GM23338 (cell line): ENCODE data around the gene PSD4. TPM values are rescaled to one million over a fixed set of nuclear protein-coding genes. Genes with fewer than 3 reads are reported as not detected.

Experiments
- ATAC-seq: fragments of 200-7000 bp; cut with Tn5 transposase; 3 replicates; pipeline ENCODE4 v1.9.1; 2020
- DNase-seq: peaks from one replicate; pipeline ENCODE4 v3.0.0-alpha.2; 2015; ENCODE audit warnings: low spot score
- H2AFZ ChIP-seq: fragments of 200-600 bp; sonication (generic); 2 replicates; pipeline ENCODE4 v1.8.0; 2016; ENCODE audit warnings: antibody characterized with exemption, mild to moderate bottlenecking, moderate library complexity
- H3F3A ChIP-seq: fragments of 200-600 bp; sonication (generic); replicated peaks from 2 replicates; pipeline ENCODE4 v1.8.0; 2017; ENCODE audit warnings: antibody characterized with exemption, mixed run types, low read depth
- H3K27ac ChIP-seq: fragments of 200-600 bp; sonication (generic); 2 replicates; pipeline ENCODE4 v1.6.1; 2016; ENCODE audit warnings: low read depth
- H3K27me3 ChIP-seq: fragments of 200-600 bp; sonication (generic); 2 replicates; pipeline ENCODE4 v1.8.0; 2016; ENCODE audit warnings: mild to moderate bottlenecking, mixed run types, moderate library complexity; ENCODE audit not compliant: insufficient read depth
- H3K36me3 ChIP-seq: fragments of 200-600 bp; sonication (generic); 2 replicates; pipeline ENCODE4 v1.8.0; 2016; ENCODE audit warnings: mild to moderate bottlenecking; ENCODE audit not compliant: insufficient read depth
- H3K4me1 ChIP-seq: fragments of 200-600 bp; sonication (generic); 2 replicates; pipeline ENCODE4 v1.8.0; 2016; ENCODE audit warnings: mild to moderate bottlenecking, moderate library complexity; ENCODE audit not compliant: insufficient read depth
- H3K4me2 ChIP-seq: fragments of 200-600 bp; sonication (generic); 2 replicates; pipeline ENCODE4 v1.7.1; 2017; ENCODE audit warnings: mixed run types
- H3K4me3 ChIP-seq: fragments of 200-600 bp; sonication (generic); 2 replicates; pipeline ENCODE4 v1.6.1; 2016; ENCODE audit warnings: mixed run types
- H3K79me2 ChIP-seq: fragments of 200-600 bp; sonication (generic); replicated peaks from 2 replicates; pipeline ENCODE4 v1.8.0; 2017; ENCODE audit warnings: mild to moderate bottlenecking; ENCODE audit not compliant: insufficient read depth
- H3K9me2 ChIP-seq: fragments of 200-600 bp; sonication (generic); 2 replicates; pipeline ENCODE4 v1.8.0; 2017; ENCODE audit not compliant: insufficient read depth
- H4K20me1 ChIP-seq: fragments of 200-600 bp; sonication (generic); replicated peaks from 2 replicates; pipeline ENCODE4 v1.8.0; 2017; ENCODE audit warnings: mild to moderate bottlenecking; ENCODE audit not compliant: insufficient read depth
- H3K27ac Mint-ChIP-seq: 2 replicates; pipeline ENCODE4 v1.8.0; 2020; ENCODE audit warnings: inconsistent platforms, mild to moderate bottlenecking, moderate library complexity, mixed read lengths
- H3K27me3 Mint-ChIP-seq: 3 replicates; pipeline ENCODE4 v1.8.0; 2022; ENCODE audit warnings: low read depth, mild to moderate bottlenecking, moderate library complexity, mixed read lengths, inconsistent platforms; ENCODE audit not compliant: insufficient read depth, poor library complexity
- H3K36me3 Mint-ChIP-seq: 3 replicates; pipeline ENCODE4 v1.8.0; 2021; ENCODE audit warnings: low read depth, mild to moderate bottlenecking, inconsistent platforms, moderate library complexity, mixed read lengths
- H3K4me1 Mint-ChIP-seq: 3 replicates; pipeline ENCODE4 v1.8.0; 2020; ENCODE audit warnings: mild to moderate bottlenecking, inconsistent platforms, mixed read lengths
- H3K4me3 Mint-ChIP-seq: 3 replicates; pipeline ENCODE4 v1.8.0; 2021; ENCODE audit warnings: moderate library complexity, mild to moderate bottlenecking, inconsistent platforms, mixed read lengths
- H3K9me3 Mint-ChIP-seq: 3 replicates; pipeline ENCODE4 v1.8.0; 2020; ENCODE audit warnings: moderate library complexity, mild to moderate bottlenecking, inconsistent platforms, mixed read lengths
- CREB1 ChIP-seq: fragments of 250-450 bp; sonication (Bioruptor Pico); IDR thresholded peaks from 2 replicates; pipeline ENCODE4 v1.5.0; 2020; ENCODE audit warnings: low read depth, mild to moderate bottlenecking, moderate library complexity
- CTCF ChIP-seq, 2 experiments: fragments of 200-600 bp in 1 of 2; sonication (generic) in 1 of 2; conservative IDR thresholded peaks; 2 replicates each; pipeline versions ENCODE4 v1.5.1 to v1.6.1; 2016 to 2017; ENCODE audit warnings: antibody characterized with exemption in 2 of 2, low read depth in 2 of 2, mild to moderate bottlenecking in 2 of 2, moderate library complexity in 1 of 2
- ETS1 ChIP-seq: IDR thresholded peaks from 2 replicates; pipeline ENCODE4 v1.6.1; 2016; ENCODE audit warnings: antibody characterized with exemption
- EZH2 ChIP-seq: fragments of 200-600 bp; sonication (generic); IDR thresholded peaks from one replicate; pipeline ENCODE4 v1.8.0; 2017; ENCODE audit warnings: antibody characterized with exemption, mild to moderate bottlenecking, low read depth; ENCODE audit not compliant: unreplicated experiment
- EZH2phosphoT487 ChIP-seq: fragments of 200-600 bp; sonication (generic); IDR thresholded peaks from one replicate; pipeline ENCODE4 v1.8.1; 2018; ENCODE audit warnings: antibody characterized with exemption; ENCODE audit not compliant: unreplicated experiment
- JUNB ChIP-seq: IDR thresholded peaks from one replicate; pipeline ENCODE4 v1.6.1; 2016; ENCODE audit warnings: antibody characterized with exemption; ENCODE audit not compliant: unreplicated experiment
- NANOG ChIP-seq: IDR thresholded peaks from 2 replicates; pipeline ENCODE4 v1.6.1; 2016; ENCODE audit warnings: antibody characterized with exemption, borderline replicate concordance
- POLR2AphosphoS5 ChIP-seq: IDR thresholded peaks from 2 replicates; pipeline ENCODE4 v1.6.1; 2016; ENCODE audit warnings: antibody characterized with exemption, low read depth
- REST ChIP-seq: IDR thresholded peaks from one replicate; pipeline ENCODE4 v1.6.1; 2018; ENCODE audit warnings: antibody characterized with exemption; ENCODE audit not compliant: unreplicated experiment
- STAT1 ChIP-seq: IDR thresholded peaks from one replicate; pipeline ENCODE4 v1.6.1; 2016; ENCODE audit warnings: antibody characterized with exemption; ENCODE audit not compliant: unreplicated experiment
- ZNF114 ChIP-seq: fragments of 250-450 bp; sonication (Bioruptor Pico); IDR thresholded peaks from 2 replicates; pipeline ENCODE4 v1.5.0; 2020; ENCODE audit warnings: mild to moderate bottlenecking, moderate library complexity
- ZNF331 ChIP-seq: fragments of 250-450 bp; sonication (Bioruptor Pico); IDR thresholded peaks from 2 replicates; pipeline ENCODE4 v1.5.0; 2020; ENCODE audit warnings: low read depth, mild to moderate bottlenecking, moderate library complexity
- polyA plus RNA-seq: library from polyadenylated mRNA; unstranded; fragments of >200 nt; fragmentation: Nextera tagmentation; extraction: Ambion mirVana; gene quantifications from 2 replicates; pipeline ENCODE4 v1.2.1, GENCODE V29; 2016
- total RNA-seq: library from RNA; depleted of rRNA; stranded (reverse); fragments of >200 nt; shearing (Covaris generic); gene quantifications from 2 replicates; pipeline ENCODE4 v1.2.3, GENCODE V29; 2014

Gene PSD4
- total and polyA plus RNA-seq, 2 experiments from 2014 or later: 0.06 to 0.66 TPM

- H2AFZ ChIP-seq: no peak overlapping the region
These were observed 2.3 kb upstream of the PSD4 start for GRCh38 chr2:113171334-113172075.

GRCh38 chr2:113172721-113173541 is 840 bp upstream of the PSD4 start:
- no peak overlapping the region for H3K27ac Mint-ChIP-seq
- Histone ChIP-seq H3K79me2 (no peaks in the 10 kb centered on the region), H3K27ac (no peak overlapping the region), H3K4me1 (no peaks in the 10 kb centered on the region; the same call in 1 of the 2 replicates), H3K27me3 (no peaks in the 10 kb centered on the region), H3K4me2 (no peak overlapping the region), H4K20me1 (no peaks in the 10 kb centered on the region), H3K4me3 (no peak overlapping the region), H2AFZ (no peak overlapping the region), H3K36me3 (no peaks in the 10 kb centered on the region), H3F3A (no peaks in the 10 kb centered on the region), H3K9me2 (no peaks in the 10 kb centered on the region)
- H3K4me3 Mint-ChIP-seq: no peak overlapping the region
- peaks cover 7% of the 10 kb centered on the region for H3K27me3 Mint-ChIP-seq
- no peak for ATAC-seq
- H3K9me3 Mint-ChIP-seq: no peaks in the 10 kb centered on the region; the same call in 2 of the 3 replicates
- H3K4me1 Mint-ChIP-seq: peaks cover 24% of the 10 kb centered on the region
- H3K36me3 Mint-ChIP-seq: no peaks in the 10 kb centered on the region
- DNase-seq: no peak
- TF ChIP-seq CTCF (conservative IDR thresholded peaks at IDR 0.05; ENCODE audit: low read depth in 2 of 2): no peak
- TF ChIP-seq JUNB: no peak
- no peak for TF ChIP-seq EZH2
- TF ChIP-seq ETS1: no peak
- TF ChIP-seq CREB1 (CRISPR knock-in tag): no peak
- no peak for TF ChIP-seq EZH2phosphoT487
- no peak for TF ChIP-seq POLR2AphosphoS5
- no peak for TF ChIP-seq STAT1
- no peak for TF ChIP-seq NANOG
- no peak for TF ChIP-seq ZNF114 (CRISPR knock-in tag)
- TF ChIP-seq ZNF331: no peak
- no peak for TF ChIP-seq REST

More at GRCh38 chr2:113171334-113172075, 2.3 kb upstream of the PSD4 start:
- Mint-ChIP-seq H3K36me3 (no peaks in the 10 kb centered on the region), H3K4me1 (peaks cover 20% of the 10 kb centered on the region), H3K4me3 (no peak overlapping the region), H3K27me3 (peaks cover 9% of the 10 kb centered on the region), H3K27ac (no peak overlapping the region), H3K9me3 (no peaks in the 10 kb centered on the region; the same call in 2 of the 3 replicates)
- Histone ChIP-seq H3F3A (no peaks in the 10 kb centered on the region), H3K4me2 (no peak overlapping the region), H3K27me3 (no peaks in the 10 kb centered on the region), H3K4me3 (no peak overlapping the region), H3K79me2 (no peaks in the 10 kb centered on the region), H3K36me3 (no peaks in the 10 kb centered on the region), H4K20me1 (no peaks in the 10 kb centered on the region), H3K4me1 (no peaks in the 10 kb centered on the region; the same call in 1 of the 2 replicates), H3K27ac (no peak overlapping the region), H3K9me2 (no peaks in the 10 kb centered on the region)
- ATAC-seq (no peak), DNase-seq (no peak)
- TF ChIP-seq NANOG (no peak), CREB1 (CRISPR knock-in tag) (no peak), STAT1 (no peak), POLR2AphosphoS5 (no peak), ZNF331 (no peak)
